ENCODE measurements around the gene SV2C. TPM values are rescaled to one million over a fixed set of nuclear protein-coding genes. Genes with fewer than 3 reads are reported as not detected.

The SV2C gene
- total RNA-seq, 1 donor from 2014 or later, result 0.05 TPM

GRCh38 chr5:76202182-76202581, 119.0 kb downstream of the SV2C start:
- no peak for DNase-seq (ENCODE audit: low spot score)
- Mint-ChIP-seq H3K4me1 (ENCODE audit: low read depth) (peaks cover 3% of the 10 kb centered on the region), H3K36me3 (ENCODE audit: low read depth) (no peaks in the 10 kb centered on the region), H3K27me3 (ENCODE audit: low read depth) (peaks cover 8% of the 10 kb centered on the region), H3K9me3 (no peaks in the 10 kb centered on the region), H3K27ac (no peak overlapping the region), H3K4me3 (ENCODE audit: low read depth) (no peak overlapping the region)
- intact Hi-C loops (cut with micrococcal nuclease), result no loop called here

GRCh38 chr5:76204191-76204590, 121.0 kb downstream of the SV2C start:
- no peak for DNase-seq (ENCODE audit: low spot score)
- H3K36me3 Mint-ChIP-seq (ENCODE audit: low read depth), result no peaks in the 10 kb centered on the region
- H3K27me3 Mint-ChIP-seq (ENCODE audit: low read depth), result peaks cover 8% of the 10 kb centered on the region
- no peaks in the 10 kb centered on the region for H3K9me3 Mint-ChIP-seq
- intact Hi-C loops (cut with micrococcal nuclease), result no loop called here
- peaks cover 3% of the 10 kb centered on the region for H3K4me1 Mint-ChIP-seq (ENCODE audit: low read depth)
- no peak overlapping the region for H3K27ac Mint-ChIP-seq
- no peak overlapping the region for H3K4me3 Mint-ChIP-seq (ENCODE audit: low read depth)

DNA sequence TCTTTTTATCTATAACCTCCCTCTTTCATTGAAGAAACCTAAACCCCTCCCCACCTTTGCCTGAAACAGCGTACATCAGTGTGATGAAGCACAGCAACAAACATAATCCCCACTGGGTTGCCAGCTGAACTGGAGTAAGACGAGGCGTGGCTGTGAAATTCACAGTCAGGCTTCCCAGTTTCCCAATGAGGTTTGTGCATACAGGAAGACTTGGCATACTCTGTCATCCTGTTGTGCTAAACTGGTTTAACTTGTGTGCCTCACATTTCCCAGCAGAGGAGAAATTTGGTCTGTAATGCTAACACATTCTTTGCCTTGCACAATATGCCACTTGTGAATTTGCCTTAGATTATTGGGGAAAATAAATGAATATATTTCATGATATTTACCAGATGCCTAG, 121.5 kb downstream of the SV2C start:
- Mint-ChIP-seq H3K27ac (no peak overlapping the region), H3K9me3 (peaks cover 3% of the 10 kb centered on the region), H3K36me3 (ENCODE audit: low read depth) (no peaks in the 10 kb centered on the region), H3K27me3 (ENCODE audit: low read depth) (peaks cover 8% of the 10 kb centered on the region), H3K4me3 (ENCODE audit: low read depth) (no peak overlapping the region), H3K4me1 (ENCODE audit: low read depth) (no peaks in the 10 kb centered on the region)
- intact Hi-C loops (cut with micrococcal nuclease), result no loop called here
- no peak for DNase-seq (ENCODE audit: low spot score)

GRCh38 chr5:76207120-76207519, 123.9 kb downstream of the SV2C start:
- H3K27me3 Mint-ChIP-seq (ENCODE audit: low read depth), result peaks cover 8% of the 10 kb centered on the region
- no peaks in the 10 kb centered on the region for H3K36me3 Mint-ChIP-seq (ENCODE audit: low read depth)
- no peak overlapping the region for H3K4me3 Mint-ChIP-seq (ENCODE audit: low read depth)
- H3K4me1 Mint-ChIP-seq (ENCODE audit: low read depth), result no peaks in the 10 kb centered on the region
- DNase-seq (ENCODE audit: low spot score), result no peak
- peaks cover 9% of the 10 kb centered on the region for H3K9me3 Mint-ChIP-seq
- intact Hi-C loops (cut with micrococcal nuclease), result no loop called here
- no peak overlapping the region for H3K27ac Mint-ChIP-seq

DNA sequence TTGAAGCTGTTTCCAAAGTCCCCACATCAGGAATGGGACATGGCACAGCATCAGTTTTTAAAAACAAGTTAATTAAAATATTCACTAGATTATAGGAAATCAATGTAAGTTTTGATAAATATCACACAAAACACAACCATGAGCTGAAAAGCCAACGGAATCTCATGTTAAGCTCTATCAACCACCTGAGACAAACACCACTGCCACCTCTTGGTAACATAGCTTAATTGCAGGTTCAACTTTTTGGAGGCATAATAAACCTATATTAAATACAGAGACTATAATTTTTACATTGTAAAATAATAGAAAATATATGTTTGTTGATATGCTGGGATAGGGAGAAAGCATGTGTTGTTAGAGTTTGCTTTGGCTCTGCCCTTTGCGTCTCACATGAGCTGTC, 126.1 kb downstream of the SV2C start:
- intact Hi-C loops (cut with micrococcal nuclease), result no loop called here

GRCh38 chr5:76210946-76211345, 127.8 kb downstream of the SV2C start:
- intact Hi-C loops (cut with micrococcal nuclease), result no loop called here
- no peaks in the 10 kb centered on the region for H3K4me1 Mint-ChIP-seq (ENCODE audit: low read depth)
- peaks cover 16% of the 10 kb centered on the region for H3K27me3 Mint-ChIP-seq (ENCODE audit: low read depth)
- DNase-seq (ENCODE audit: low spot score), result no peak
- no peak overlapping the region for H3K27ac Mint-ChIP-seq
- no peak overlapping the region for H3K4me3 Mint-ChIP-seq (ENCODE audit: low read depth)
- H3K9me3 Mint-ChIP-seq, result peaks cover 9% of the 10 kb centered on the region
- H3K36me3 Mint-ChIP-seq (ENCODE audit: low read depth), result no peaks in the 10 kb centered on the region

More for the DNA sequence above, 126.1 kb downstream of the SV2C start:
- DNase-seq (ENCODE audit: low spot score), result no peak
- Mint-ChIP-seq H3K36me3 (ENCODE audit: low read depth) (no peaks in the 10 kb centered on the region), H3K4me1 (ENCODE audit: low read depth) (no peaks in the 10 kb centered on the region), H3K4me3 (ENCODE audit: low read depth) (no peak overlapping the region), H3K27ac (no peak overlapping the region), H3K27me3 (ENCODE audit: low read depth) (peaks cover 15% of the 10 kb centered on the region), H3K9me3 (peaks cover 9% of the 10 kb centered on the region)

DNA sequence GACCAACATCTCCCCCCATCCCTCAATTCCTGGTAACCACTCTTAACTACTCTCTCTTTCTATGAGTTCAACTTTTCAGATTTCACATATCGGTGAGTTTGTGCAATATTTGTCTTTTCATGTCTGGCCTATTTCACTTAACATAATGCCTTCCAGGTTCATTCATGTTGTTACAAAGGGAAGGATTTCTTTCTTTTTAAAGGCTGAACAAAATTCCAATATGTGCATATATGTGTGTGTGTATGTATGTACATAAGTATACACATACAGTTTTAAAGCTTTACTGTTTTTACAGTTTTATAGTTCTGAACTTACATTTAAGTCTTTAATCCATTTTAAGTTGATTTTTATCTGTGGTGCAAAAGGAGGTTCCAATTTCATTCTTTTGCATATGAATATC, 130.7 kb downstream of the SV2C start:
- no peak for DNase-seq (ENCODE audit: low spot score)
- peaks cover 9% of the 10 kb centered on the region for H3K9me3 Mint-ChIP-seq
- no peaks in the 10 kb centered on the region for H3K4me1 Mint-ChIP-seq (ENCODE audit: low read depth)
- H3K36me3 Mint-ChIP-seq (ENCODE audit: low read depth), result no peaks in the 10 kb centered on the region
- no peak overlapping the region for H3K27ac Mint-ChIP-seq
- intact Hi-C loops (cut with micrococcal nuclease), result no loop called here
- H3K27me3 Mint-ChIP-seq (ENCODE audit: low read depth), result peaks cover 12% of the 10 kb centered on the region
- H3K4me3 Mint-ChIP-seq (ENCODE audit: low read depth), result no peak overlapping the region

DNA sequence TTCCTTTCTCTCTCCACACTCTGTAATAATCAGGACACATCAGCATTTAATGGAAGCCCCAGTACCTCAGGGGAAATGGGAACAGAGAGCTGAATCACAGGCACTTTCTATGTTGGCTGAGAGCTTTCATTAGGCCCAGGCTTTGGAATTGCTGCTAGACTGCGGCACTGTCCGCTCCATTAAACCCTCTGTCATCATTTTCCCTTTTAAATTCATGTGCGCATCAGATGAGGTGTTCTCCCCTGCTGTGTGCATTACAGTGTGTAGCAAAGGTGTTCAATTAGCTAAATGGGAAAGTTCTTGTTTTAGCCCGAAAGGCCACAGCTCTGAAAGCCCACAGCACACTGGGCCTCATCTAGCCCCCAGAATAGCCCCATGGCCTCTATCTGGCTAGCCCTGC, 133.6 kb downstream of the SV2C start:
- no peak overlapping the region for H3K27ac Mint-ChIP-seq
- no peak overlapping the region for H3K4me3 Mint-ChIP-seq (ENCODE audit: low read depth)
- H3K4me1 Mint-ChIP-seq (ENCODE audit: low read depth), result no peaks in the 10 kb centered on the region
- intact Hi-C loops (cut with micrococcal nuclease), result no loop called here
- no peaks in the 10 kb centered on the region for H3K36me3 Mint-ChIP-seq (ENCODE audit: low read depth)
- peaks cover 12% of the 10 kb centered on the region for H3K27me3 Mint-ChIP-seq (ENCODE audit: low read depth)
- no peak for DNase-seq (ENCODE audit: low spot score)
- no peaks in the 10 kb centered on the region for H3K9me3 Mint-ChIP-seq

- Mint-ChIP-seq H3K4me1 (ENCODE audit: low read depth) (no peaks in the 10 kb centered on the region), H3K27ac (no peak overlapping the region), H3K4me3 (ENCODE audit: low read depth) (no peak overlapping the region), H3K36me3 (ENCODE audit: low read depth) (no peaks in the 10 kb centered on the region), H3K9me3 (no peaks in the 10 kb centered on the region), H3K27me3 (ENCODE audit: low read depth) (peaks cover 5% of the 10 kb centered on the region)
- intact Hi-C loops (cut with micrococcal nuclease), result no loop called here
- no peak for DNase-seq (ENCODE audit: low spot score)
Measured at GRCh38 chr5:76219636-76220035, 136.5 kb downstream of the SV2C start.

DNA sequence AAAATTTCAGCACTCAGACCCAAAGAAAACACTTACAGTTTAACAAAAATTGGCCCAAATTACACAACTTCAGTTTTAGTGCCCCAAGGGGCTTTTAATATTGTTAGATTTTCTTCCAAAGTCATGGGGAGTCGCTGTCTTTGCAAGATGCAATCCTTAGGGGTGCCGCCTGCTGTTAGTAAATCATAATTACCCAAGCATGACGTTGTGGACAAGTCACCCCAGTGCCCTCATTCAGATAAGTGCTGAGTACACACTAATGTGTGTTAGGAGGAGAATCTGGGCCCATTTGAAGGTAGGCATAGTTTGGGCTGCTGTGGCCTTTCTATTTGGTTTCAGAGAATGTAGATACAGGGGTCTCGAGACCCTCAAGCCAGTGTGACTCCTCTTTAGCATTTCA, 138.1 kb downstream of the SV2C start:
- H3K27me3 Mint-ChIP-seq (ENCODE audit: low read depth), result peaks cover 3% of the 10 kb centered on the region
- DNase-seq (ENCODE audit: low spot score), result no peak
- intact Hi-C loops (cut with micrococcal nuclease), result no loop called here
- H3K9me3 Mint-ChIP-seq, result no peaks in the 10 kb centered on the region
- H3K36me3 Mint-ChIP-seq (ENCODE audit: low read depth), result no peaks in the 10 kb centered on the region
- no peak overlapping the region for H3K27ac Mint-ChIP-seq
- no peak overlapping the region for H3K4me3 Mint-ChIP-seq (ENCODE audit: low read depth)
- H3K4me1 Mint-ChIP-seq (ENCODE audit: low read depth), result no peaks in the 10 kb centered on the region

GRCh38 chr5:76222318-76222717, 139.1 kb downstream of the SV2C start:
- Mint-ChIP-seq H3K36me3 (ENCODE audit: low read depth) (no peaks in the 10 kb centered on the region), H3K4me3 (ENCODE audit: low read depth) (no peak overlapping the region), H3K27me3 (ENCODE audit: low read depth) (peaks cover 3% of the 10 kb centered on the region), H3K4me1 (ENCODE audit: low read depth) (no peaks in the 10 kb centered on the region), H3K9me3 (no peaks in the 10 kb centered on the region), H3K27ac (no peak overlapping the region)
- no peak for DNase-seq (ENCODE audit: low spot score)
- intact Hi-C loops (cut with micrococcal nuclease), result no loop called here

GRCh38 chr5:76223696-76224095, 140.5 kb downstream of the SV2C start:
- Mint-ChIP-seq H3K27me3 (ENCODE audit: low read depth) (peaks cover 3% of the 10 kb centered on the region), H3K9me3 (no peaks in the 10 kb centered on the region), H3K4me1 (ENCODE audit: low read depth) (no peaks in the 10 kb centered on the region), H3K27ac (no peak overlapping the region), H3K36me3 (ENCODE audit: low read depth) (no peaks in the 10 kb centered on the region), H3K4me3 (ENCODE audit: low read depth) (no peak overlapping the region)
- DNase-seq (ENCODE audit: low spot score), result no peak
- intact Hi-C loops (cut with micrococcal nuclease), result no loop called here

DNA sequence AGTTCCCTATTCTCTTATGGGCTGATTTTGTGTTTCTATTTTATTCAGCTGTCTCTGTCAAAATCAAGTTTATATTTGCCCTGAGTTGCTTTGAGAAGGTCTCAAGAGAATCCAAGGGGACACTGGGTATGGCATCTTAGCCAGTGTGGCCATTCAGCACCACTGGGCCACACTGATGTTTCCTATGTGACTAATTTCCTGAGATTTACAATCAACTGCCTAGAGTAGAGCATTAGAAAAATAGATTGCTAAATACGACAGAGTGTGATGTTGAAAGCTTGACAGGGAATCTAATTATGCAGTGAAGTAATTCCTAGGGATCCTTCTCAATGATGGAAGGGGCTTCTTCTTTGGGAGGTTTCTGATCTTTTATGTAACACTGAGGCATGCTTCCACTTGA, 141.7 kb downstream of the SV2C start:
- Mint-ChIP-seq H3K27me3 (ENCODE audit: low read depth) (peaks cover 3% of the 10 kb centered on the region), H3K36me3 (ENCODE audit: low read depth) (no peaks in the 10 kb centered on the region), H3K9me3 (no peaks in the 10 kb centered on the region), H3K27ac (no peak overlapping the region), H3K4me3 (ENCODE audit: low read depth) (no peak overlapping the region), H3K4me1 (ENCODE audit: low read depth) (no peaks in the 10 kb centered on the region)
- no peak for DNase-seq (ENCODE audit: low spot score)
- intact Hi-C loops (cut with micrococcal nuclease), result no loop called here

GRCh38 chr5:76225336-76225735, 142.2 kb downstream of the SV2C start:
- DNase-seq (ENCODE audit: low spot score), result no peak
- intact Hi-C loops (cut with micrococcal nuclease), result no loop called here
- Mint-ChIP-seq H3K27ac (no peak overlapping the region), H3K36me3 (ENCODE audit: low read depth) (no peaks in the 10 kb centered on the region), H3K4me3 (ENCODE audit: low read depth) (no peak overlapping the region), H3K27me3 (ENCODE audit: low read depth) (peaks cover 3% of the 10 kb centered on the region), H3K9me3 (no peaks in the 10 kb centered on the region), H3K4me1 (ENCODE audit: low read depth) (no peaks in the 10 kb centered on the region)
